ENCODE data around the gene UQCR10. TPM values are rescaled to one million over a fixed set of nuclear protein-coding genes. Genes with fewer than 3 reads are reported as not detected.

Gene UQCR10
- total and polyA plus RNA-seq, 3 donors from 2014 or later, result 91.3 to 211 (median 122) TPM

DNA sequence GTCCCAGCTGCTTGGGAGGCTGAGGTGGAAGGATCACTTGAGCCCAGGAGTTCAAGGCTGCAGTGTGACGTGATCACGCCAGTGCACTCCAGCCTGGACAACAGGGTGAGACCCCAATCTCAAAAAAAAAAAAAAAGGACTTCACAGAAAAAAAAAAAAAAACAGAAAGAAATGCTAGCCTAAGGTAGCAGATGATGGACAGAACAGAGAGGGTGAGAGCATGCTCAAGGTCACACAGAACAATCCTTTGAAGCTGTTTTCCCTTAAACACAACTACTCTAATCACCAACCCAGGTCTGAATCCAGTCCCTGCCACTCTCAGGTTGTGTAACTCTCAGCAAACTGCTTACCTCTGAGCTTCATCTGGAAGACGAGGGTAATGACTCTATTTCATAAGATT, 10.1 kb upstream of the UQCR10 start:
- Histone ChIP-seq H3K9me3 (no peaks in the 10 kb centered on the region), H3K27ac (no peak overlapping the region), H3K4me3 (no peak overlapping the region), H3K36me3 (ENCODE audit: low read depth, missing control alignments) (no peaks in the 10 kb centered on the region), H3K27me3 (no peaks in the 10 kb centered on the region), H3K4me1 (peaks cover 8% of the 10 kb centered on the region)
- WGBS, 2 donors, result 86 to 98% methylated on average over 3 of the region's 3 CpGs
- intact Hi-C loops (cut with DNase I; ENCODE audit: low total_unique reads), result no loop called here
- DNase-seq, result no peak
- TF ChIP-seq POLR2A (IDR thresholded peaks at IDR 0.05), result no peak
- TF ChIP-seq, protein P1, sequence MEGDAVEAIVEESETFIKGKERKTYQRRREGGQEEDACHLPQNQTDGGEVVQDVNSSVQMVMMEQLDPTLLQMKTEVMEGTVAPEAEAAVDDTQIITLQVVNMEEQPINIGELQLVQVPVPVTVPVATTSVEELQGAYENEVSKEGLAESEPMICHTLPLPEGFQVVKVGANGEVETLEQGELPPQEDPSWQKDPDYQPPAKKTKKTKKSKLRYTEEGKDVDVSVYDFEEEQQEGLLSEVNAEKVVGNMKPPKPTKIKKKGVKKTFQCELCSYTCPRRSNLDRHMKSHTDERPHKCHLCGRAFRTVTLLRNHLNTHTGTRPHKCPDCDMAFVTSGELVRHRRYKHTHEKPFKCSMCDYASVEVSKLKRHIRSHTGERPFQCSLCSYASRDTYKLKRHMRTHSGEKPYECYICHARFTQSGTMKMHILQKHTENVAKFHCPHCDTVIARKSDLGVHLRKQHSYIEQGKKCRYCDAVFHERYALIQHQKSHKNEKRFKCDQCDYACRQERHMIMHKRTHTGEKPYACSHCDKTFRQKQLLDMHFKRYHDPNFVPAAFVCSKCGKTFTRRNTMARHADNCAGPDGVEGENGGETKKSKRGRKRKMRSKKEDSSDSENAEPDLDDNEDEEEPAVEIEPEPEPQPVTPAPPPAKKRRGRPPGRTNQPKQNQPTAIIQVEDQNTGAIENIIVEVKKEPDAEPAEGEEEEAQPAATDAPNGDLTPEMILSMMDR (IDR thresholded peaks at IDR 0.05), result no peak

DNA sequence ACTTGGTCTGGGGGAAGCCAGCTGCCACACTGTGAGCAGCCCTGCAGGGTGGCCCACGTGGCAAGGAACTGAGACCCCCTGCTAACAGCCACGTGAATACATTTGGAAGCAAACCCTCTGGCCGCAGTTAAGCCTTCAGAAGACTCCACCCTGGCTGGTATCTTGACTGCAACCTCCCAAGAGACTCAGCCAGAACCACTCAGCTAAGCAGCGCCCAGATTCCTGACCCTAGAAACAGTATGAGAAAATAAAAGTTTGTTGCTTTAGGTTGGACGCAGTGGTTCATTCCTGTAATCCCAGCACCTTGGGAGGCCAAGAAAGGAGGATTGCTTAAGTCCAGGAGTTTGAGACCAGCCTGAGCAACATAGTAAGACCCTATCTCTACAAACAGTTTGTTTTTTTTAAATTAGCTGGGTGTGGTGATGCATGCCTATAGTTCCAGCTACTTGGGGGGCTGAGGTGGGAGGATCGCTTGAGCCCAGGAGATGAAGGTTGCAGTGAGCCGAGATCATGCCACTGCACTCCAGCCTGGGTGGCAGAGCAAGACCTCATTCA, 9.0 kb upstream of the UQCR10 start:
- TF ChIP-seq POLR2A (IDR thresholded peaks at IDR 0.05), result no peak
- TF ChIP-seq, protein P1 (IDR thresholded peaks at IDR 0.05), result no peak
- Histone ChIP-seq H3K4me3 (no peak overlapping the region), H3K27ac (no peak overlapping the region), H3K27me3 (no peaks in the 10 kb centered on the region), H3K36me3 (ENCODE audit: low read depth, missing control alignments) (no peaks in the 10 kb centered on the region), H3K4me1 (peaks cover 8% of the 10 kb centered on the region), H3K9me3 (no peaks in the 10 kb centered on the region)
- intact Hi-C loops (cut with DNase I; ENCODE audit: low total_unique reads), result no loop called here
- 69 to 71% methylated on average over 7 of the region's 7 CpGs for WGBS, 2 donors
- no peak for DNase-seq

DNA sequence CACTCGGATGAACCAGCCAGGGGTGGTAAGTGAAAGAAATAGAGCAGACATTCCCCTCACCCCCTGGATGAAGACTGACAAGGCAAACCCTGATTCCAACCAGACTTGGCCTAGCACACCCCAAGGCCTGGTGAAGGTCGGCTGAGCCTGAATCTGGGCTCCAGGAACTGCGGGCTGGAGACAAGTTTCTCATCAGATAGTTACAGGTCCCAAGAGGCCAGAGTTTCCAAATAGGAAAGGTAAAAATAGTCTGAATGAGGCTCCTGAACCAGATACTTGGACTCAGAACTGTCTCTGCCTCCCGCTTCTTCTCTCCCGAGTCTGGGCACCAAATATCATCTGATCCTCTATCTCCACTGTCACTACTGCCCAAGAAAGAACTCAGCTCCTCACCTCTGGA, 8.2 kb upstream of the UQCR10 start:
- Histone ChIP-seq H3K36me3 (ENCODE audit: low read depth, missing control alignments) (no peaks in the 10 kb centered on the region), H3K4me3 (no peak overlapping the region), H3K4me1 (peaks cover 8% of the 10 kb centered on the region), H3K27me3 (no peaks in the 10 kb centered on the region), H3K9me3 (no peaks in the 10 kb centered on the region), H3K27ac (no peak overlapping the region)
- intact Hi-C loops (cut with DNase I; ENCODE audit: low total_unique reads), result no loop called here
- DNase-seq, result no peak
- WGBS, 2 donors, result 49 to 64% methylated on average over 5 of the region's 5 CpGs
- no peak for TF ChIP-seq POLR2A (IDR thresholded peaks at IDR 0.05)
- TF ChIP-seq, protein P1 (IDR thresholded peaks at IDR 0.05), result no peak

DNA sequence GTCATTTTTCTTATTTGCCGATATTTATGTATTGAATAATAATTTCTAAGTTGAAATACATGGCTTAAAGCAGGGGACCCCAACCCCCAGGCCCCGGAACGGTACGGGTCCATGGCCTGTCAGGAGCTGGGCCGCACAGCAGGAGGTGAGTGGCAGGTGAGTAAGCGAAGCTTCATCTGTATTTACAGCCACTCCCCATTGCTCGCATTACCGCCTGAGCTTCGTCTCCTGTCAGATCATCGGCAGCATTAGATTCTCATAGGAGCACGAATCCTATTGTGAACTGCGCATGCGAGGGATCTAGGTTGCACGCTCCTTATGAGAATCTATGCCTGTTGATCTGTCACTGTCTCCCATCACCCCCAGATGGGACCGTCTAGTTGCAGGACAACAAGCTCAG, 4.9 kb upstream of the UQCR10 start:
- no peaks in the 10 kb centered on the region for H3K36me3 ChIP-seq (ENCODE audit: low read depth, missing control alignments)
- H3K27me3 ChIP-seq, result no peaks in the 10 kb centered on the region
- no peaks in the 10 kb centered on the region for H3K9me3 ChIP-seq
- H3K27ac ChIP-seq, result no peak overlapping the region
- H3K4me1 ChIP-seq, result peaks cover 16% of the 10 kb centered on the region
- intact Hi-C loops (cut with DNase I; ENCODE audit: low total_unique reads), result no loop called here
- 88 to 92% methylated on average over 15 of the region's 15 CpGs for WGBS, 2 donors
- no peak overlapping the region for H3K4me3 ChIP-seq
- DNase-seq, result no peak
- TF ChIP-seq, protein P1 (IDR thresholded peaks at IDR 0.05), result no peak
- no peak for TF ChIP-seq POLR2A (IDR thresholded peaks at IDR 0.05)

Measured in testis (tissue), 3 donors.